G401.6 (cell line): ENCODE measurements around the gene MCF2L2.

Source experiments
- FAIRE-seq: peaks from 2 replicates; lab custom pipeline; 2012; peaks lifted over from hg19 to GRCh38; lab: Jason Lieb, UNC

The MCF2L2 gene

DNA sequence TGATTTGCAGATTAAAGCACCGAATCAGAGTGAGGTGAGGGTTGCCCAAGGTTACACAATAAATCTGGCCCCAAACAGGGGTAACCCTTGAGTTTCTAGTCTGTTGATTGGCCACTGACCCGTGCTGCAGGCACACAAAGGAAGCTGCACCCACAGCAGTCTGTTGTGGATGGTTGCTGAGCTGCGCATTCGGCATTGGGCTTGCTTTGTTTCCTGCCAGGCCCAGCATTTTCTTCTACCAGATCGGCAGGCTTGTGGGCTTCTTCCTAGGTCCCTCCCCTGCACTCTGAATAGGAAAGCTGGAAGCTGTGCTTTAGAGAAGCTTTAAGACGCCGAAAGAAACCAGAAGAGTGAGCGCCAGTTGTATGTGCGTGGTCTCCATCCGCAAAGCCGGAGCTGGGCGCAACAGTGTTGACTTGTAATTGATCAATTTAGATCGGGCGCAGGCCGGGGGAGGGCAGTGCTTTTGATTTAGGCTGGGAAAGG lies 163.2 kb downstream of the MCF2L2 start:
- no peak for FAIRE-seq

DNA sequence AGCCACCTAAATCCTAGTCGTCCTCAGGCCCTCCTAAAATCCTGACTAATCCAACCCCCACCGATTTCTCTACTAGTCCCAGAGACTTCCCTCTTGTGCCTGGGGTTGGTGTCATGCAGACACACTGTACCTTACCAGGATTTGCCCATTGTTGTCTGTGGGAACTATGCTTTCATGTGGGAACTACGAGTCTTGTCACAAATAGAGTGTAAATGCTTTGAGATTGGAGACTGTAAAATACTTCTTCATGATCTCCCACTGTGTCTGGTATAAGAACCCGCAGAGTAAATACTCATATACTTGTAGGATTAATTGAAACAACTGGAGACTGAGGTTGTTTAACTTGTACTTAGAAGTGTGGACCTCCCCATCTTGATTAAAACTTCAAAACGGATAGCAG lies 164.2 kb downstream of the MCF2L2 start:
- FAIRE-seq = no peak

DNA sequence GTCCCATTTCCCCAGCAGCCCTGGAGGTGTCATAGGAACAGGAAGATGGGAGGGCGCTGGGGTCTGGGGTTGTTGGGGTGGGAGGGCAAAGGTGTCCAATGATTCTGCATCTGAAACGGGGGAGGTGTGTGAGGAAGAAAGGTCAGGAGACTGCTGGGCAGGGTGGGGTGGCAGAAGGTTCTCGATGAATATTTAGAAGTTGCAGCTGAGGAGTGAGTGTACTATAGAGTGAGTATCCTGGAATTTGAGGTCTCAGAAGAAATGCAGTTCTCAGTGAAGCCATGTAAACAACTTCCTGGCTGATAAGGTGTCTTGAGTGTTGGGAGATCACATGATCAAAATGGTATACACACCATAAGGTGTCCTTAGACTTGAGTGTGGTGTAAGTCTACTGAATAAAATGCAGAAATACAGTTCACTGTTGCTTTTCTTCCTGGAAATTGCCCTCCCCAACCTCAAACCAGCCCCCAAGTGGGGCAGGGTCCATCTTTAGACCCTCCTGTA lies 165.5 kb downstream of the MCF2L2 start:
- FAIRE-seq = no peak

DNA sequence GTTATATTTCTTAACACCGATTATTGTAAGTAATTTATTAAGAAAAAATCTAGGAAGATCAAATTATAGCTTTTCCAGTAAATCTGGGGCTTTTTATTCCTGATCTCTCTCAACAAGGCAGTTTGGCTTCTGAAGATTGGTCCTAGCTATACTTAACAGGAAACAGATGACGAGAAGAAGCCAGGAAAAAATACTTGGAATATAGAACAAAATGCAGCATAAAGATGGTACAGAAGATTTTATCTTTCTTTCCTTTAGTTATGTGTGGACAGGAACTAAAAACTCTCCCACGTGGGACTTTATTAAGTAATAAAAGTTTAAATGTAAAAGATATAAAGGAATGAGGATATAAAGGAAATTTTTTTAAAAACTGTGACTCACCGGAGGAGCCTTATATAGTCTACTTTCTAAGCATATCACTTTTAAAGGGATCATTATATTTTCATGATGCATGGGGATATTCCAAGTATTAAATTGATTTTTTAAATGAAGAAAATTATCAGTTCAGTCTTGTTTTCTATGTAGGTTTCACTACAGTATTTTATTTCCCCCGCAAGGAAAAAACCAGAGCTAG lies 167.2 kb downstream of the MCF2L2 start:
- no peak for FAIRE-seq

DNA sequence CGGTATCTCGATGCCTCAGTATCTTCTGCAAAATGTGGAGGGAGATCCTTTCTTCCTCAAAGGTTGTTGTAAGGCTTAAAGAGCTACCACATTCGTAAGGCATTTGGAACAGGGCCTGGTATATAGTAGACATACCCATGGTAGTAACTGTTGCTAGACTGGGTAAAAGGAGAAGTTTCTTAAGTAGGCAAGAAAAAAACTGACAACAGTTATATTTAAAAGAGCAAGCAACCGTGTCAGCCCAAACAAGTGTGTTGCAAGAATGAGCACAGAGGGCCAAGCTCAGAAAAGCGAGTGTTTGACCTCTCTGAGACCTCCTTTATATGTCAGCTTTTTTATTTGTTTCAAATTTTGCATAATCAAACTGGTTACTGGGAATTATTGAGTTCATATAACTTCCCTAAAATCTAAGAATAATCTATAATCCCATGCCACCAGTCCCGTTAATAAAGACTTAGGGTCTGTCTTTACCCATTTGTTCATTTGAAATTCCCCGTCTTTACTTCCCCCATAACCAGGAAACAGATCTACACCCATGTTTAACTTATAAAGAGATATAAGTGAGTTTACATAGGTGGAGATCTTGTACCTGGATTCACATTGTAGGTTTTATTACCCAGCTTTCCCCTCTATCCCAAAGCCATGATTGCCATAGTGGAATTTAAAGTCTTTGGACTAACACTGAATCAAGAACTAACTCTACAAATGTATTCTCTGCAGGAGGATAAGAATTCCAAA lies 168.1 kb downstream of the MCF2L2 start:
- FAIRE-seq = no peak

DNA sequence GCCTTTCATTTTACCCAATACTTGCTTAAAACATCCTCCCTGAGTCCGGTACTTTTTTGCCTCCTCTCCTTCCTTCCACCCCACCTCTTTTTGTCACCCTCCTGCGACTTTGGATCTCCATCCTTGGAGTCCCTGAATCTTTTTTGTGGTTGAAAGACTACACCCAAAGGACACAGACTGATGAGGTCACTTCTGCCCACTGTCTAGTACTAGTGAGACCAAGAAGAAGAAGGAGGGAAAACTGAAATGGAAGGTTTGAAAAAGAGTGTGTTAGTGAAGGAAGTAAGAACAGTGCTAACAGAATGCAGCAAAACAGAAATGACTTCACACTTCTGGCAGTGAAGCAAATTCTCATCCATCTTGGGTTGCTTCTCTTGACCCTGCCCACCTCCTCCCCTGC lies 168.8 kb downstream of the MCF2L2 start:
- no peak for FAIRE-seq

DNA sequence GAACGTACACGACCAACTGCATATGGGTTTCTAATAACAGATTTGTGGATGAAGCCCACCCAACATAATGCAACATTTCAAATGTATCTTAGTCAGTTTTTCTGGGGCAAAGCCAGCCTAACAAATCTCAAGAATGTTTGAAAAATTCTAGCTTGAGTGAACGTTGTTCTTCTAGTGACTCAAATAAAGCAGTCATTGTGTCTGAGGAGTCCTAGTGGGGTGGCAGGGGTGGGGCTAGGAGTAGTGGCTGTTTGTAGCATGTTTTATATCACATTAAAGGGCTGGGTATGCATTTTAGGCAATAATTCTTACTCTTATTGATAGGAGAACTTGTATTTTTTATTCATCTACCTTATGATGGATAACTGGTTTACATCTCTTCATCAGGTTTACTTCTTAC lies 169.3 kb downstream of the MCF2L2 start:
- FAIRE-seq = no peak

DNA sequence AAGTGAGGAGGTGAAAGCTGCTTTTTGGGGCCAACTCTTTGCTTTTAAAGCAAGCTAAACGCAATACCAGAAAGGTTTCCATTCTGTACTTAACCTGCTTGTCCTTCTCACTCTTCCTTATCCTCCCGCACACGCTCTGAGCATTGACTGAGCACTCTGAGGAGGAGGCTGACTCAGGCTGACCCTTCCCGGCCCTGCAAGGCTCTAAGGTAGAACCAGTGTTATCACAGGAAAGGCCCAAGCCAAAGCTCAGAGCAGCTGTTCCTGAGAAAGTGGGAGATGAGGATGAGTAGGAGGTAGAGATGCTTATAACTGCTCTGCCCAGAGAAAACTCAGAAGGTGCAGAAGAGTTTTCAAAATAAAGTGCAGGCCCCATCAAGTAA lies 173.1 kb downstream of the MCF2L2 start:
- FAIRE-seq = no peak

DNA sequence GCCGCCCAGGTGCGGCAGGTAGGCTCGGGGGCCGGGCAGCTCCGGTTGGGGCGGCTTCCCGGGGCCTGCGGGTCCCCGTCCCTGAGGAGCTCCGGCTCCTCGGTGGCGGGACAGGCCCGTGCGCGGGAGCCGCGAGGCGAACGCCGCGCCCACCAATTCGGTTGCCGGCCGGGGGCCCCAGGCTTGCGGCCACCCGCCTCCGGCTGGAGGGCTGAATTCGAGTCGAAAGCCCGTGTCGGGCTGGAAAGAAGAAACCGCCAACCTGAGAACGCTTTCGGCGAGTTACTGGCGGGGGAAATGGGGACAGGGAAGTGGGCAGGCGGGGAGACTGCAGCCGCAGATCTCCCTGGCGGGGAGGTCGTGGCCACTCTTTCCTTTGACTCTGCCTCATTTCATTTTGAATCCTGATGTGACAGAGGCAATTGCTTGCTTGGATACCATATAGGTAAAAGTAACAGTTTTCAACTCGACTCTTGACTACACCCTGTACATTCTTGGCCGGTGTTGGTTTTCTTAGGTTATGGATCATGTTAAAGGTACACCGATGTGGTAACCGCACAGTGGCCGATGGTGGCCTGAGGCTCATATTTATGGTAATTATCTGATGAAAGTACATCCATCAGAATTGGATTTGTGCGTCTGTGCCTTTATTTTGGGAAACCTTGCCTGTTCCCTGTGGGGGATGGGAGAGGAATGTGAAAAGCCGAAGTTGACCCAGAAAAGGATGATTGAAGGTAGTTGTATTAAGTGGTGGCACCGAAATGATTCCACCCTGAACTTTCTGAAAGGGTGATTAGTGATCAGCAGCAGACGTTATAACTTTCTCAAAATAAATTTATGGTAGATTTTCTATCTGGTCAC lies 173.7 kb downstream of the MCF2L2 start:
- FAIRE-seq = no peak

DNA sequence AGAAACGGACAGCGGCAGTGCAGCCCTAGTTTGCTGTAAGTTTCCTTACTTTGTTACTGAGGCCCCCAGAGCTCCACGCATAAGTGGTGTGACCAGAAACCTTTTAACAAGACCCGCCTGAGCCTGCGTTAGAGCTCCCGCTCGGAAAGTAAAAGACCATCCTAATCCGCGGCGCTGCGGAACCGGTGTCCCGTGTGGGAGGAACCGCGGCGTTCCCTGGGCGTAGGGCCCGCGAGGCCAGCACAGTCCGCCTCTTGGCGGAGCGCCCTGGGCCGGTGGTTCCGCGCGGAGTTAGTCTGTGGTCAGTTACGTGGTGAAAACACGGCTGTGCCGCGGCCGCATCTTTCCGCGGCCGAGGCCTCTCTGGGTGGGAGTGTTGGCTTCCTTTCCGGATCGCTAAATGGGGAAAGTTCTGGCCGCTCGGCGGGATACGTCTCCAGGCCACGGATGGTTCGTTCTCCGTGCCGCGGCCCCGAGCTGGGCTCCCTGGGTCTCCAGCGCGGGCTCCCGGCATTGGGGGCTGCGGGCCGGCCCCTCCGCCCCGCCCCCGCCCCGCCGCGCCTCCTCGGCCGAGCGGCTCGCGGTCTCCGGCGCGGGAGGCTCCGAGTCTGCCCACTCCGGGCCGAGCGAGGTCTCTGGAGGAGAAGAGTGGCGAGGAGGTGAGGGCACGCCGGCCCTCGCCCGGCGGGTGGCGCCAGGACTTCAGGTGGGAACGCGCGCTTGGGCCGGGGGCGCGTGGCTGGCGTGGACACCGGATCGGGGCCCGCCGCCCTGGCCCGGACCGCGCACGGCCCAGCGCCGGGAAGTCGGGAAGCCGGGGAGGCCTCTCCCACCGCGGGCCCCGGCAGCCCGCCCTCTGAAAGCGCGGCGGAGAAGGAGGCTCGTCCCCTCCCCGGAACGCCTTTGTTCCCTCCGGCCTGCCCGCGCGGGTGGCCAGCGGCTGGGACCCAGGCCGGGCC lies 174.6 kb downstream of the MCF2L2 start:
- FAIRE-seq = no peak

DNA sequence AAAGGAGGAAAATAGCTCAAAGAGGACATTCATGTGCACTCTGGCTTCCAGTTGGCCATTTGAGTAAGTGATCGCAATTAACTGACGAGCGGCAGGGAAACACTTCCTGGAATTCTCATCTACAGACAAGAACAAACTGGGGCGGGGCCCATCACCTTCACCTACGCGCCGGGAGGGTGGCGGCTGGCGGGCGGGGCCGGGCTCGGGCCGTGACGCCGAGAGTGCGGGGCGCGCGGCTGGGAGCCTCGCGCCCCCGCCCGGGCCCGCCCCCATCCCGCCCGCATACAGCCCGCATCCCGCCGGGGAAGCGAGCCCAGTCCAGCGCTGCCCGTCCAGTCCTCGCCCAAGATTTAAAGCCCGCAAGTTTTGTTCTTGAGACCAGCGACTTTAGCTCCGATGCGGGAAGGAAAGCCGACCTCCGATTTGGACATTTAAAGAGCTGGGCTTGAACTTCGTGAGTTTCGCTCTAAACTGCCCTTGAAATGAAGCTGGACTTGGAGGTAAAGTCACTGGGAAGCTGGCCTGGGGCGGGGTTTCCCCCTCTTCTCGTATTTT lies 175.4 kb downstream of the MCF2L2 start, which contains the start of gene B3GNT5:
Gene B3GNT5, plus strand, starts transcription at position 281 of the 555 bp plus-strand sequence. CDS start 16,546 bp downstream, outside the sequence.
- FAIRE-seq = no peak

DNA sequence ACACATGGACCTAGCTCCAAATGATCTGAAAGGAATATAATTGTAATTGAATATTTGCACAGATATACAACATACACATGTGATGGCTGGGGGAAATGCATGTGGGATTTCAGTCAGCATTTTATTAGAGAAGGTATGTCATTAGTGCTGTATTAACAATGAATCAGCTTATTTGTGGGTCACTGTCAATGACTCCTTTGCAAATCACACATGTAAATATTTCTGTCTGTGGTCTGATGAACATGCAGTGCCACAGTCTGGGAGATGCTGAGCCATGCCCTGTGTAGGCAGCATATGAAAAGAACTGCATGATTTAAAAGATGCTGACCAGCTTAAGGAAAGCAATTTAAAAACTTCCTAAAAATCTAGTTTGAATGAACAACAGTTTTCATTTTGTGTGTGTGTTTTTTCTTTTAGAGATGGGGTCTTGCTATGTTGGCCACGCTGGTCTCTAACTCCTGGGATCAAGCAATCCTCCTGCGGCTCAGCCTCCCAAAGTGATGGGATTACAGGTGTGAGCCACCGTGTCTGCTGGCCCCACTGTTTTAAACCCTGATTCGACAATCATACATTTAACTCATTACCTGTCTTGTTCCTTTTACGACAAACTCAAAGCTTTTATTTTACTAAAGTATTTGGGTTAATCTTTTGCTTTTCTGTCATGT lies 176.2 kb downstream of the MCF2L2 start:
- no peak for FAIRE-seq

DNA sequence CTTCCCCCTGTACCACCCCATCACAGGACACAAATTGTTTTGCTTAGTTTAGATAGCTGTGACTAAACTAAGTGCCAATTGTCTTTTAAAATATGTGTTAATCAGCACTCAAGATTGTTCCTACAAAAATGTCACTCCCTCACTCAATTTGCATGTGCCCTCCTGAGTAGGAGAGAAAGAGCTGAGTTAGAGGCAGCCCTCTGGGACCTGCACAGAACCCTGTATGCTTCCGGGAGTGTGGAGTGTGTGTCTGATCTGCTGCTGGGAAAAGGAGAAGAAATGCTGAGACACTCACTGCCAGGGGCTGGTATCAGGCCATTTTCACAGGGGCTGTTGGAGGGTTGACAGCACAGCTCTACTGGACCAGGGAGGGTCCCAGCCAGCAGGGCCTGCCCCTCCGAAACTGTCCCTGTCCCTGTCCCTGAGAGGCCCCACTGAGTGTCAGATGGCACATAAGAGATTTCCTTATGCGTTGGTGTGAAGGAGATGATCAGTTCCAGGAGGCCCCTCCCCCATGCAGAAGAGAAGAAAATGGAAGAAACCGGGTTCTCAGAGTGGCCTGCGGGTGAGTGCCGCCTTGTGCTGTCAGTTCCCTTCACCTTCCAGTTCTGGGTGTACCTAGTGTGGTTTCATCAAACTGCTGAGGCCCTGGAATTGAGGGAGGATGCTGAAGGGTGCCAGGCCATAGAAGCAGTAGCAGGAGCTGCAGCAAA lies 179.3 kb downstream of the MCF2L2 start:
- no peak for FAIRE-seq

DNA sequence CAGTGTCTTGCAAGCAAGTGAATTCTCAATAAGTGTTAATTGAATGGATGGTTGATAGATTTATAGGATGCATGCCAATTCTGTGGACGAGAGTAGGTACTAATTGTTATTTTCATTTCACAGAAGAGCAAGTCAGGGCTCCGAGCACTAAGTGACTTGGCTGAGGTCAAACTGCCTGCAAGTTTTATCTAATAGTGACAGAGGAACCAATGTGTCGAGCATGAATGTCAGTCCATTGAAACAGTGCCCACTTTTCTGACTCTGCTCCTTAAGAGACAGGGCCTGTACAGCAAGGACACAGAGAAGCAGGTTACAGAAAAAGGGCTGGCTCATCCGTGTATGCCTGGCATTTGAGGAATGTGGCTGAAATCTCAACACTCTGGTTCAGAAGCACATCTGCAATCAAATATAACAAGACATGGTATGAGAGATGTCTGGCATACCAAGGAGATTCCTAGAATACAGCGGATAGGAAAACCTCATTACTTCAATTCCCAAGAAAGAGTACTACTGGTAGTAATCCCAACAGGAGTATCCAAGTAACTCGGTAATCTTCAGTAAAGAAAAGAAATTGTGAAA lies 181.3 kb downstream of the MCF2L2 start:
- FAIRE-seq = no peak

DNA sequence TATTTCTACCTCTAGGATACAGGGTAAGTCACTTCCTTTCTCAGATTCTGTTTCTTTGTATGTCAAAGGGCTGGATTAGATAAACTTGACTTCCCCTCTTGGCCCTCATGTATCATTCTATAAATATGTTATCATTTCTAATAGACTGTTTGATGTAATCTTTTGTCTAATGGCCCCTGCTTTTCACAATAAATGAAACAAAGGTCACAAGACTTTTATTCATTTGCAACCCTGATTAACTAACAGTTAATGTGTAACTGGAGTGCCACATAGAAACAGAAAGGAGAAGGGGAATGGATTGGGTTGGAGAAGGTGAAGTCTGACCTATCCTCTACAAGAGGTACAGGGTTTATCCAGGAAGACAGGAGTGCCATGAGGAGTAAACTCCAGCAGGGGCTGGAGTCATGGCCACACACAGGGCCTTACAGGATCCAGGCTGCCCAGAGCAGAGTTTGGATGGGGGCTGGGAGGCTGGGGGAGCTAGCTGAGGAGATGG lies 183.4 kb downstream of the MCF2L2 start:
- FAIRE-seq = no peak

DNA sequence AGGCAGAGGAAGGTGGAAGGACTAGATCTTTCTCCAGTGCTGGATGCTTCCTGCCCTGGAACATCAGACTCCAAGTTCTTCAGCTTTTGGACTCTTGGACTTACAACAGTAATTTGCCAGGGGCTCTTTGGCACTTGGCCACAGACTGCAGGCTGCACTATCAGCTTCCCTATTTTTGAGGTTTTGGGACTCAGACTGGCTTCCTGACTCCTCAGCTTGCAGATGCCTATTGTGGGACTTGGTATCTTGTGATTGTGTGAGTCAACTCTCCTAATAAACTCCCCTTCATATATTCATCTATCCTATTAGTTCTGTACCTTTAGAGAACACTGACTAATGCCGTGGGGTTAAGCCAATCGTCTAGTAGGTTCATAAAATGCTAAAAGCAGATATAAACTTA lies 184.2 kb downstream of the MCF2L2 start:
- FAIRE-seq = no peak

DNA sequence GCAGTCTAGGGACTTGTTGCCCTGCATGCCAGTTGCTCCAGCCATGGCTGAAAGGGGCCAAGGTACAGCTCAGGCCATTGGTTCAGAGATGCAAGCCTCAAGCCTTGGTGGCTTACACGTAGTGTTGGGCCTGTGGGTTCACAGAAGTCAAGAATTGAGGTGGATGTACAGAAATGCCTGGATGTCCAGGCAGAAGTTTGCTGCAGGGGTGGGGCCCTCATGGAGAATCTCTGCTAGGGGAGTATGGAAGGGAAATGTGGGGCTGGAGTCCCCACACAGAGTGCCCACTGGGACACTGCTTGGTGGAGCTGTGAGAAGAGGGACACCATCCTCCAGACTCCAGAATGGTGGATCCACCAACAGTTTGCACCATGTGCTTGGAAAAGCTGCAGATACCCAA lies 186.0 kb downstream of the MCF2L2 start:
- no peak for FAIRE-seq

DNA sequence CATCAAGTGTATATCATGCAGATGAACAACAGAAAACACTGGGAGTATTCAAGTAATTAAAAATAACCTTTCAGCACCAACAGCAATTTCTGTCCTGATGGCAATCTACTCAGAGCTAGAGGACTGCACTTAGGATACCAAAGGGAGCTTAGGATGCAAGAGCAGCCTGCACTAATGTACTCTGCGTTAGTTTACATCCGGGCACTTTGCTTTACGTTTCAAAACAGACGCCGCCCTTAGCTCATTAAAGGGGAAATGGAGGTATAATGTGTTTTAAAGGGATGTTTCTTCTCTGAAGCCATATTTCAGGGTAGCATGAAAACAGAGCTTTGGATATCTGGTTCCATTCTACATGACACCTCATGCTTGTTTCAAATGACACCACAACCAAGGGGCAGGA lies 189.4 kb downstream of the MCF2L2 start:
- FAIRE-seq = no peak

DNA sequence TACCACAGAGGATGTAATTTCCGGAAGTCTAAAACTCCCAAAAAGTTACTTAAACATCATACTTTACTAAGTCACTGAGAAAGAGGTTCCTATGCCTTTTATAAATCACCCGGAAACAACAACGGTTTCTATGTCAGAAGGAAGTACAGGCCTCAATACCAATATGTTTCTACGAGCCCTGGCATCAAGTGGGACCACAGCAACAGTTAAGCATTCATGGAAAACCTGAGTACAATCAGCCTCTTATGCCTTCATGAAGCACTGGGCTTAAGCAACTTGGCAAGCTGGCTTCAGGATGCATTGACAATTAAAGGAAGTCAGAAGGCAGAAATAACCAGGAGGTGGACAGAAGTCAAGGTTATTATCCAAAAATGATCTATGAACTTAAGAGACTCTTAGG lies 194.5 kb downstream of the MCF2L2 start:
- FAIRE-seq = no peak

DNA sequence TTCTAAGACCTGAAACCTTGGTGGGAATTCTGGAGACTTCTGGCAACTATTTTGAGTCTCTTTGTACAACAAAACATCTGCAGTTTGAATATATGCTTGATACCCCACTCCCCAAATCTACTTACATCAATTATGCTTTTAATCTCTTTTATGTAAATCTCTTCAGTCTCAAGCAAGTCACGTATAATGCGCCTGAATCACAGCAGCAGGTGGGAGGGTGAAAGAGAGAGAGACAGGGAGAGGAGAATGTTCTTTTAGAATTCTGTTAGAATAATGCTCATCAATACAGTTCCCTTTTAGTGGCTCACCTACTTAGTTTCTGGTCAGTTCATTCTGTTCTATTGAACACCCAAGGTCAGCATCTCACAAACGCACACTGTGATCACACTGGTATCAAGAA lies 197.6 kb downstream of the MCF2L2 start:
- FAIRE-seq = no peak
